GM20431 (cell line): ENCODE results near the gene PTPN5.
"Not testable (repeated sequence)": the region's sequence is repeated elsewhere in the genome, so short reads cannot be mapped to it uniquely, and the experiment has no call there.

Experiments
- in situ Hi-C: fragments of 300-500 bp; cut with MseI, MboI; formaldehyde crosslinking; loops from one replicate; pipeline ENCODE4 v1.15.0; 2020; ENCODE audit warnings: low sequenced_read_pairs; ENCODE audit not compliant: unreplicated experiment

The PTPN5 gene

DNA sequence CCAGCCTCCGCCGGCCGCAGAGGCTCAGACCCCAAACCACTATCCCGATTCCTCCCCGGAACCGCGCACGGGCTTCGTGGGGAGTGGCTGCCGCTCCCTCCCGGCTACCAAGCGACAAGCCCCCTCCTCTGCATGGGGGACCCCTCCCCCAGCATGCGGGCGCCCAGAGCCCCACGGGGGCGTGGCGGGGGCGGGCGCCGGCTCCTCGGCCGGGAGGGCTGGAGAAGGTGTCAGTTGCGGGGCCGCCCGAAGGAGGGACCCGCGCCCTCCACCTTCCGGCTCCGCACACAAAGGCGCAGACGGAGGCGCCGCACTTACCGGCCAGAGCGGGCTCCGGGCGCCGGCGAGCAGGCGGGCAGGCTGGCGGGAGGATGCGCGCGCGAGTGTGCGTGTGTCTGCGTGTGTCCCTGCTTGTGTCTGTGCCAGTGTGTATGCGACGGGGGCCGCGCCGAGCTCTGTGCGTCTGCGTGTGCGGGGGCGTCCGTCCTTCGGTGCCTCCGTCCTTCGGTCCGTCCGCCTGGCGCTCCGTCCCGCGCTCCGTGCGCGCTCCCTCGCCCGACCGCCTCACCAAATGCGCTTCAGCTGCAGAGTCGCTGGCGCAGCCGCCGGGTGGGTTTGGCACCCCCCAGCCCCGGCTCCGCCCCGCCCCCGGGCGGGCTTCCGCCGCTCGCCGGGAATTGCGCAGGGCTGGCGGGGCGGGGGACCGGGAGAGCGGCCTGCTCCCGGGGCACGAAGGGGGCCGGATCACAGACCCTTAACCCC lies at the start of gene PTPN5:
Gene PTPN5, minus strand, starts transcription at position 592 of the 762 bp plus-strand sequence. CDS start 19,840 bp downstream, outside the sequence.
- in situ Hi-C loops = no loop called here

DNA sequence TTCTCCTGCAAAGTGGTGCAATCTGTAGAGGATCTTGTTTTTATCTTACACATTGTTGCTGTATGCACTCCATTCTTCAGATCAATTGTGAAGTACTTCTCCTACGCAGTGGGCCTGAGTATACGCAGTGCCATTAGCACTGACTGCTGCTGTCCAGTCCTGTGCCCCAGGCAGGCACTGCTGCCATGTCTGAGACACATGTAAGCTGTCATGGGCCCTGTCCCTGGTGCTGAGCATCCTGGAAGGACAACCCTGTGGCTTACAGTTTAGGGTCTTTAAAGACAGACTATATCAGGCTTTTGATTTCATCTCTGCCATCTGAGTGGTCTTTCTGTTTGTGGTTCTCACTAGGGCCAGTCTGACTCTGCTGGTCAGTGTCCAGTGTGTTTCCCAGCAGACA lies 44.8 kb upstream of the PTPN5 start:
- in situ Hi-C loops = no loop called here

DNA sequence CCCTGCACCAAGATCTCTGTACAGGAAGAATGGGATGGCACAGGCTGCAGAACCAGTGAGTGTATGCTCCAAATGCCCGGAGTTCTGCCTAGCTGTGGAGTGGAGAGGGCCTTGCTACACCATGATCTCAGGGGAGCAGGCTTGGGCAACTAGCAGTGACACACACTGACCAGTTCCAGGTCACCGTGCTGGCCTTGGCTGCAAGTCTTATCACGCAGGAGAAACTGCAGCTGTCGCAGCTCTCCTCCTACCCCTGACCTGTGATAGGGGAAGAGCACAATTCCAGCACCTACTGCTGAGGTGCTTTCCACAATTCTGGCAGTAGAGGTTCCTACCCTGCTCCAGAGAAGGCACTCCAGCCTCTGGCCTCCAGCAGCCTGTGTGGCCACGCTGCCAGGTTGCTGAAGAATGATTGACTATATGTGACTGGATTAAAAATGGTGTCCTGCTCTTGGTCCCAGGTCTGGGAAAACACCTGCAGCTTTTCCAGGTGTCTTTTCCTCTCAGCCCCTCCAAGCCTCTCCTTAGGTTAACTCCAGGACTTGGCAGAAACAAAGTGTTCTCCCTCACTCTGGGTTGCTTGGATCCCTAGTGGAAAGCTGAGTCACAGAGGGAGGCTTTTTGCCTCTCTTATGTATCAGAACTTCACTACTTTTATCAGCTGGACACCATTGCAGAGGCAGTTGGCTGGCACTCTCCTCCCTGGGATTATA lies 43.3 kb upstream of the PTPN5 start:
- in situ Hi-C loops = no loop called here

DNA sequence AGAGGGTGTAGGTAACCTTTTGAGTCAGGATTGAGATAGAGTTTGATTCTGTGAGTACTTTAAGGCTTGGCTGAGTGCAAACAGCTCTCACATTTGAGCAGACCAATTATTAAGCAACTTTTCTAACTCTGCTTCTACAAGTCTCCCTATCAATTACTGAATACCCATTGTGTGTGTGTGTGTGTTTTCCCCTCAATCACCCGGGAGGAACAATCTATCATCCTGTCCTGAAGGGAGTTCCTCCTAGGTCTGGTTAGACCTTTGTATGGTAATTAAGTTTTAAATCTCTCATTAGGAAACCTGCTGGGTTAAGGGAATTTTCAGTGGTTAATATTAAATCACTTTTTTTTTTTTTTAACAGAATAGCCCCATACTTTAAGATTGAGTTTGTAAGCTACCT lies 28.6 kb upstream of the PTPN5 start:
- in situ Hi-C loops = not testable (repeated sequence)

DNA sequence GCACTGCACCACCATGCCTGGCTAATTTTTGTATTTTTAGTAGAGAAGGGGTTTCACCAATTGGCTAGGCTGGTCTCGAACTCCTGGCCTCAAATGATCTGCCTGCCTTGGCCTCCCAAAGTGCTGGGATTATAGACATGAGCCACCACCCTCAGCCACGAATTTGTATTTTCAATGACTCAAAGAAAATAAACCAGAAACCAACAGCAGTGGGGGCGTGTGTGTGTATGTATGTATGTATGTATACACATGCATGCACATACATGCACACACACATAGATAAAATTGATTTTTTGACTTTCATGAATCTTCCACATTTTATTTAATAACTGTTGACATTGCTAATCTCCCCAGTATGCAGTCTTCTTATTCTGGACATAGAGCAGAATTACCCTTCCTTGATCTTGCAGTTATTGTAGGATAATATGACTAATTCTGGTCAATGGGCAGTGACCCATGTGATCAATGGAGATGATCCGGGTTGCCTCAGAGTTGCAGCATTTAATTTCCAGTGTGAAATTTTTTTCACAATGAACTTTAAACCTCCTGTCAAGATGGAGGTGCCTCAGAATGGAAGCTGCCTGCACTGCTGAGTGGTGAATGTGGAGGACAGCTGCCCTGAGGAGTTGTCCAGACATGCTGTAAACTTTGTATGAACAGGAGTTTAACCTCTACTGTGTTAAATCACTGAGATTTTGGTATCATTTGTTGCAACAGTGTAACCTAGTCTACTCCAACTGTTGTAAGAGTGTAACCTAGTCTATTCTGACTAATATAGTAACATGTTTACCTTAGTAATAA lies 12.8 kb upstream of the PTPN5 start:
- in situ Hi-C loops = no loop called here

DNA sequence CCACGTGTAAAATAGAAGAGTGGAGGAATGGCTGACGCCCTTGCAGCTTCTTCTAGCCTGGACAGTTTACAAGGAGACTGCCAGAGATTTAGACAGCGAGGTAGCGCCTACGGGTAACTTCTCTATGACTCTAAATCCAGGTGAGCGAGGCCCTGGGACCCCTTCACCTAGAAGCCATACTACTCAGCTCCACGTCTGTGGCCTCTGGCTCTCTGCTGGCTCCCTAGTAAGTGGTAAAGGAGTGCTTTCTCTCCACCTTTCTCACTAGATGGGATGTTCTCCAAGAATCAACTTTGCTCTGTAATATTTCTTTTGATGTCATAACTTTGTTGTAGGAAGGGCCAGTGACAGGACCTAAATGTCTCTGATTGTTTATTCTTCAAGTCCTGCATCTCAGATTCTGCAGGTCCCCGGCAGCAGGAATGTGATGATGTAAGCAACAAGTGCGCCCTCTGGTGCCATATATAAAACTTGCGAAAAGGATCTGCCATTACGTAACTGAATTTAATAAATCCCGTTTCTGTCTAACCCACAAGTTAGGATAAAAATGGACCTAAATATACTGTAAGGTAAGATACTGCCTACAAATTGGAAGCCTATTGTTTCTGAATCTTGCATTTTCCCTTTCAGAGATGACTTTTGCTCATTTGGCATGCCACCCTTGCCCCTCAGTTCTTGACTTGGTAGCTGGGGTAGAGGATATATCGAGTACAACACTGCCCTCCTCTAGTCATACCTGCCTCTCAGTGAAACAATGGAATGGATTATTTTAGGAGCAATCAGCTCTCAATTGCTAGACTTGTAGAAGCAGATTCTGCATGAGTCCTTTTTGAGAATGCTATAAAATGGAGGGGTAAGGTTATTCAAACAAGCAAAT lies 11.0 kb upstream of the PTPN5 start:
- in situ Hi-C loops = no loop called here

DNA sequence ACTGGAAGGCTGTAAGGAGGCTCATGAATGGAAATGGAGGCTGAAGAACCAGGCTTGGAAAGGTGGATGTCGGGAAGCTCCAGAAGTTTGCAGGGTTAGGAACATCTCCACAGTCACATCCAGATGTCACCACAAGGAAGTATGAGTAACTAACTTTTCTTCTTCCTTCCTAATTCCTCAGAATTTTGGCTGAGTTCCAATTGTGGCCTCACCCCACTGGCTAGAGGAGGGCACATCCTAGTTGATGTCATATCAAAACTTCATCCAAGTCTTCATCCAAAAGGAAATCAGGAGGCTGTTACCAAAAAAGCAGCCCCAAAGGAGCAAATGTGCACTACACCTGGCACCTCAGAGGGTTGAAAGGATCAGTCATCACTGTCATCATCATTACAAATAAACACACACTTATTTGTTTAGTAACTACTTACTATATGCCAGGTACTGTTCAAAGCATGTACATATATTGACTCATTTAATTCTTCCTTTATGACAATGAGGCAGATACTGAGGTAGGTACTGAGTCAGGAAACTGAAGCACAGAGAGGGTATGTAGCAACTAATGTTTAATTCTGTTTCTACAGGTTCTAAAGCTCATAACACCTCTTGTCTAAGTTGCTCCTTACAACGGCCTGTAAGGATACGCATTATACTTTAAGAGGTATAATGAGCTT lies 7.3 kb upstream of the PTPN5 start:
- in situ Hi-C loops = no loop called here

DNA sequence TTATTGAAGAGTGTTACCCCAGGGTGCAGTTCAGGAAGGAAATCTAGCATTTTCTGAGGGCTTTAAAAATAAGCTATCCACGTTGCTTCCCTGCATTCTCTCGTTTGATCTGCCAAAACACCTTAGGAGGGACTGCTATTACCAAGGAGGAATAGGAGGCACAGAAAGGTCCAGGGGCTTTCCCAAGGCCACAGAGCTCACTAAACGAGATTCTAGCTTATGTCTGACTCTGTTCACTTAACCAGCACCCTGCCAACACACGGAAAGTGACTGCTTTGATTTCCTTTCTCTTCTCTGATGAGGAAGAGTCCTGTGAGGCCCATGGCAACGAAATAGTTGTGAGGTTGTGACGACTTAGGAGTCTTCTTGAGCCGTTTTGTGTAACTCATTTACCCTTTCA lies 3.4 kb upstream of the PTPN5 start:
- in situ Hi-C loops = no loop called here

DNA sequence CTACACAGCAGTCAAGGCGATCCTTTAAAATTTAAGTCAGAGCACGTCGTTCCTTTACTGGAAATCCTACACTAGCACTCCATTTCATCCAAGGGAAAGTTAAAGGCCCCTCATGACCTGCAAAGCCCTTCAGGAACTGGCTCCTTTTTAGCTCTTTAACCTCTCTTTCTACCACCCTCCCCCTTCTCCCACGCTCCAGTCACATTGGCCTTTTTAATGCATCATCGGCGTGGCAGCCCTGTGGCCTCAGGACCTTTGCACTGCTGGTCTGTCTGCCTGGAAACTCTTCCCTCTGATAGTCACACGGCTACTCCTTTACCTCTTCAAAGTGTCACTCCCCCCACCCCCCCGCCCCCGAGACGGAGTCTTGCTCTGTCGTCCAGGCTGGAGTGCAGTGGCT lies 1.2 kb upstream of the PTPN5 start:
- in situ Hi-C loops = no loop called here

DNA sequence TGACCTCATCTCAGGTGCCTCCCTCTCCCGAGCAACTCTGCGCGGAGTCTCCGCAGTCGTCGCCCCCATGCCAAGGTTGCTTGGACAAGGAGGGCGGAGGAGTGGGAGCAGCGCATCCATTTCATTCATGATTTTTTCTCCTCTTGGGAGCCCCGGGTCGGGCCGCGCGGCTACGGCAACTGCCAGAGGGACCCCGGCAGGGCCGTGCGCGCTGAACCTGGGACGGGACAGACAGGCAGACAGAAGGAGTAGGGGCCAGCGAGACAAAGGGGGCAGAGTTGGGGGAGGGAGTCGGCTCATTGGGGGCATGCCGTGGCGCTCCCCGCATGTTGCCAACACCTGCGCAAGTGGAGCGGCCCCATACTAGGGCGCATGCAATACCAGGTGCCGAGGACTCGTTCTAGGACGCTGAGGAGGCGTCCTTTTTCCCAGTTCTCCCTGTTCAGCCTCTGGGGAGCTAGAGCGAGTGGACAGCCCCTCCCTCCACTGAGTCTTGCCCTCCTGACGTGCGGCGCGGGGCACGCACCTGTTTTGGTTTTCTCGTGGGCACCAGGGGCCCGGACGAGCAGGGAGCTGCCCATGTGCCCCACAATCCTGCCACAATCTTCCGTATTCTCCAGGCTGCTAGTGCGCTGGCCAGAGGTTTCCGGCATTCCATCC lies 501 bp upstream of the PTPN5 start:
- in situ Hi-C loops = no loop called here

DNA sequence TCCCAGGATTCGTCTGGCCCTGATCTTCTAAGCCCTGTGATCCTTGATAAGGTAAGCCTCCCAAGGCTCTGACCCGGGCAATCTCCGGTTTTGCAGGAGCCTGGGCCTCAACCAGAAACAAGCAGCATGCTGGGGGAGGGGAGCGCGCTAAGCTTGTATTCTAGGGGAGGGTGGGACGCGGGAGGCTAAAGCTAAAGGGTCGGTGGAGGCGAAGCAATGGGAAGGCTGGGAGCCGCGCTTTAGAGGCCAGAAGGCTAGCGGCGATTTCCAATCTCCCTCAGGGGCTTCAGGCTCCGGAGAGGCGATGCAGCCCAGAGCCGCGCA lies 753 bp downstream of the PTPN5 start:
- in situ Hi-C loops = no loop called here

DNA sequence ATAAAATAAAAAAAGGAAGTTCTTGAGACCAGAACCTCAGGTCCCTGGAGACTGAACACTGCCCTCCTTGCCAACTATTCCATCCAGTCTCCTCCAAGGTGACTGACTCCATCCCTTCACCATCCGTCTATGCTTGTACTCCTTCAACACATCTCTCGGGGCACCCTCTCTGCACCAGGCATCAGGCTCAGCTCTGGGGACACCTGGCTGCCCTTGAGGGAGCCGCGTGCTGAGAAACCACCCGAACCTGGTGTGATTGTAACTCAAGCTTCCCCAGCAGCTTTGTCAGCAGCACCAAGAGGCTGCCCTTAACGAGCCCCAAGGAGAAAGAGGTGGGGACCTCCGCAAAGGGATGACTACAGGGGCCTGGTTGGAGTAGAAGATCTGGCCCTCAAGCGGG lies 1.7 kb downstream of the PTPN5 start:
- in situ Hi-C loops = no loop called here

DNA sequence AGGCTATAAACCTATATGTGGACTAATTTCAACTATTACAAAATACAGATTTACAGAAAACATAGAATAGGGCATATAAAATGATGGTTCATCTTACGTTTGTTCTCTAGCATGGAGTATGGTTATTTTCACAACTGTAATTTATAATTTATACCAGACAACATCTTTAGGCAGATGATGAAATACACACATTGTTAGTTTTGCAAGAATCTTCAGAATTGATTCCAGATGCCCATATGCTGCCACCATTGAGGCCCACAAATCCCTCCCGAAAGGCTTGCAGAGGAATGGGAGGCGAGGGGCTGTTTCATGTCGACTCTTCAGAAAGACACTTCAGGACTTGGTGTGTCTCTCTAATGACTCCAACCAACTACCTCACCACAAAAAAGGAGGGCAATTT lies 6.2 kb downstream of the PTPN5 start:
- in situ Hi-C loops = no loop called here

DNA sequence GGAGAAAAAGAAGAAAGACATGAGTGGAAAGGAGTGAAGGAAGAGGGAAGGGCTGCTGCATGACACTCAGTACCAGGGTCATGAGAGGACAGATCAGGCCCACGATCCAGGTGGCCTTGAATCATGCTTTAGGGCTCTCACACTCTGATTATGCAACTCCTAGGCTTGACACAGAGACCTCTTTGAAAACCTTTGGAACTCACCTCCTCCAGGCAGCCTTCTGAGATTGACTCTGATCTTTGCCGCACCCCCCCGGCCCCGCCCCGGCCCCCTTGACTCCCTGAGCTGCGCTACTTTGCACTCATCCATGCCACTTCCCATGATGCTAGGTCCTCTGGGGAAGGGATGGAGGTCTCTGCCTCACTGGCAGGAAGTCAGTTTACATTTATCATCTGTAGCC lies 10.7 kb downstream of the PTPN5 start:
- in situ Hi-C loops = no loop called here

DNA sequence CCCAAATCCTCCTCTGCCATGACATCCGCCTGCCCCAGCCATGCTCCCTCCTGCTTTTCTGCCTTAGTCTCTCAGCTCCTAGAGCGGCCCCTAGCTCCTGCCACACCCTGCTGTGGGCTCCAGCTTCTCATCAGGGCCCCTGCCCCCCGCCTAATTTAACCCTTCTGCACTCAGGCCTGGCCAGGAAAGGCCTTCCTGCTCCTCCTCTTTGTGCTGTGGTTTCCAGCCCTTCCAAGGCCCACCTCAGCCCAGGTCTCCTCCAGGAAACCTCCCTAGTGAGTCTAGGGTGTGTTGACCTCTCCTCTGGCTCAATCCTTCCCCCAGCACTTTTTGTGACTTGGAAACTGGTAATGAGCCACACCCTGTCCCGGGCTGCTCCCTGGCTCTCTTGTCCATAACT lies 11.3 kb downstream of the PTPN5 start:
- in situ Hi-C loops = no loop called here

DNA sequence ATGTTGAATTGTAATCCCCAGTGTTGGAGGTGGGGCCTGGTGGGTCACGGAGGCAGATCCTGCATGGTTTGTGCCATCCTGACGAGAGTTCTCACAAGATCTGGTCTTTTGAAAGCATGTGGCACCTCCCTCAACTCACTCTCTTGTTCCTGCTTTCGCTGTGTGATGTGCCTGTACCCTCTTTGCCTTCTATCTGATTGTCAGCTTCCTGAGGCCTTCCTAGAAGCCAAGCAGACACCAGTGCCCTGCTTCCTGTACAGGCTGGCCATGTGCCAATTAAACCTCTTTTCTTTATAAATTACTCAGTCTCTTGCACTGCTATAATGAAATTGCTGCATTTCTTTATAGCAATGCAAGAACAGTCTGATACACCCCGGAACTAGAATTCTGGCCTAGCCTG lies 13.1 kb downstream of the PTPN5 start:
- in situ Hi-C loops = no loop called here

DNA sequence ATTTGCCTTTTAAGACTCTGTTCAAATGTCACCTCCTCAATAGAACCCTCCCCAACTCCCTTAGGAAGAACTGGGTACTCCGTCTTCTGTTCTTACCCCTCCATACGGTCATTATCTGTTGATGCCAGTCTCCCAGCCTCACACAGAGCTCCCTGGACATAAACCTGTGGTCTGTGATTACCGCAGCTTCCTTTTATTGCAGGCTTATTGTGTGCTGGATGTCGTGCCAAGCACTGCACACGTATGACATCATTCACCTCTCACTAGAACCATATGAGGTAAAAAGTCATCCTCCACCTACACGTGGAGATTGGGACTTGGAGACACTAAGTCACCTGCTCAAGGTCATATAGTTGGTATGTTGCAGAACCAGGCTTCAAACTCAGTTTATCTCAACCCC lies 15.3 kb downstream of the PTPN5 start:
- in situ Hi-C loops = no loop called here

DNA sequence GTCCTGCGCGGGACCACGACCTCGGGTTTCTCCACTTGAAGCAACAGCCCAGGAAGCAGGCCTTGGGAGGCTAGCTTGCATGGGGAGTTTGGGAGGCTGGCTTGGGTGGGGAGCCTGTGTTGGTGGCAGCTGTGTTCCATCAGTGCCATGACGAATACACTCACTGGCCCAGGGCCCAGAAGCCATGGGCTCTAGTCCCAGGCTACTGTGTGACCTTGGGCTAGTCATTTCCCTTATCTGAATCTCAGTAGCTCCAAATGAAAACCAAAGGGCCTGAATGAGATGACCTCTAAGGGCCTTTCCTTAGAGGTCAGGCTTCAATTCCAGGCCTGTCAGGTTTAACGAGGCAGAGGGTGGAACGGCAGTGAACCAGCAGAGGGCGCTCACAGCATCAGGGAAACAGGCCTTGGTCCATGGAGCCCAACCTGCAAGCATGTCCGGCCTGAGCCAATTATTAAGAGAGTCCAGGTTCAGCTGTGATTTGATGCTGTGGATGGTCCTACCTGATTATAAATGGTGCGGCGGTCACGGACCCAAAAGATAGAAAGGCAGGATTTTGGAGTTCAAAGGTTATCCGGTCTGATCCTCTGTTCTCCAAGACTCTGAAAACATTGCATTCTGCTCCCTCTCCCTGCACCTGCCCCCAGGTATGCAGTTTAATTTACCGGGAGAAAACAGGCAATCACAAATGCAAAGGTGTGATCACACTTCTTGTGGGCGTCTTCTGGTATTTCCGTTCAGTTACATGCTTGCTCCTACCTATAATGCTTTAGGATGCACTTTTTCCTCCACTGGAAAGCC lies 15.9 kb downstream of the PTPN5 start:
- in situ Hi-C loops = no loop called here
